HG03432 (cell line): ENCODE data around the gene EMC1.
A peak's percentile ranks its signal among the peaks of the same experiment; 100 is the strongest.
"Not testable (repeated sequence)": the region's sequence is repeated elsewhere in the genome, so short reads cannot be mapped to it uniquely, and the experiment has no call there.

ENCODE experiments used
- ATAC-seq: cut with Tn5 transposase; IDR thresholded peaks from one replicate; pipeline ENCODE4 v1.9.1; 2021; ENCODE audit warnings: mild to moderate bottlenecking, moderate library complexity; ENCODE audit not compliant: unreplicated experiment

EMC1 gene

DNA sequence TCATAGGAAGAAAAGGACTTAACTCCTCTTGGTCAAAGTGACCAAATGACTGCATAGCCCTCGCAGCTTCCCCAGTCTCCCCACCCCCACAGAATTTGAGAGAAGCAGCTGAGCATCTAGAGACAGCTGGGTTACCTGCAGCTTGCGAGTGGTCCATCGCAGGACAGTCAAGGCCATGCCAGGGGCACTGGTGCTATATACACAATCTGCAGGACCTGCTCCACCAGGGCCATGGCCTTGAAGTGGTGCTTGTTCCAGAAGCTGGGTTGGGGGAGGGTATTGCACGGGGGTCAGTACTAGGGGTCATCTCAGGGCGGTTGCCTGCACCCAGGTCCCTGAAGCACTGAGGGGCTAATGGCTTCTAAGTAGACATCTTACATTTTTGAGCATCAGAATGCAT, 10.7 kb upstream of the EMC1 start:
- no peak for ATAC-seq

DNA sequence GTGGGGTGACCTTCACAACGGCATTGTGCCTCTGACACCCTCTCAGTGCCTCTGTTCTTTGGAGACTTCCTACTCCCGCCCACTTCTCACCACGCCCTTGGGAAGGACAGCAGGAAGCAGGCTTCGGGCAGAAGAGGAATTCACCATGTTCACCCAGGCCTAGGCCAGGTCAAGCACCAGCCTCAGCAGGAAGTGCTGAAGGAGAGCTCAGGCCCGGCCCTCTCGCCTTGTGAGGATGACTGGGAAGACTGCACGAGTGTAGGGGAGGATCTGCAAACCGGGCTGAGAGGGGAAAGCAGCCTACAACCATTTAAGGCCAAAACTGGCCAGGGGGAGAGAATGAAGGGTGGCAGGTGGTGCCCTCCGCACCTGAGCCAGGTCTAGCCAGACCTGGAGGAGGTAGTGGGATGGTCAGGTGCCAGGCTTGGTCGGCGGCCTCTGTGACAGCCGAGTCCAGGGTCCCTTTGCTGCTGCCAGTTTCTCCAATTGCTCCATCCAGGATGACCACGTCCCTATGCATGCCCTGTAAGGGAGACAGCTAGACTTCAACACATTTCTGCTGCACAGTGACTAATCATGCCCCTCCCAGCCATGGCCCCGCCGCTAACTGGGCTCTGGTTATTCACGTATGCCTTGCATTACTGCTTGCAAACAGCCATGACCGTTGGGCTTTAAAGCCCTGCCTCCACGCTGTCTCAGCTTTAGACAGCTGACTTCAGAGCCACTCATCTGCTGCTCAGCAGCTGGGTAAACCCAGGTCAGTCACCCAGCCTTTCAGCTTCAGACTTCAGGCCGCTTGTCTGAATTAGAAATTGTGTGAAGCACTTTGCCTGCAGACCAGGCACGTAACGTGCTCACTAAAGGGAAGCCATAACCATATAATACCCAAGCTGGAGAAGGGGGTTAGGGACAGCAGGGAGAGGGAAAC, 9.2 kb upstream of the EMC1 start:
- no peak for ATAC-seq

DNA sequence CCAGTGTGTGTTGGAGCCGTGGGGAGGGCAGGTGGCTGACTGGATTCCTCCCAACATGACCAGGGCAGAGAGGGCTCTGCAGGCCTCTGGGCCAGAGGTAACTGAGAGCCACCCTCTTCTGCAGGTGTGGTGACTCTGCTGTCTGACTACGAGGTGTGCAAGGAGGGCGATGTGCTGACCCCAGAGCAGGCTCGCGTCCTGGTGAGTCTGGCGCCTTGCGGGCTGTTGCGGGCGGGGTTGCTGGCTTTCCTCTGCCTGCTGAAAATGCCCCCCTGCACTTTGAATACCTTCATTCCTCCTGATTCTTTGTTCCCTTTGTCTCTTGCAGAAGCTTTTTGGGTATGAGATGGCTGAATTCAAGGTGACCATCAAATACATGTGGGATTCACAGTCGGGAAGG, 7.0 kb upstream of the EMC1 start:
- no peak for ATAC-seq

DNA sequence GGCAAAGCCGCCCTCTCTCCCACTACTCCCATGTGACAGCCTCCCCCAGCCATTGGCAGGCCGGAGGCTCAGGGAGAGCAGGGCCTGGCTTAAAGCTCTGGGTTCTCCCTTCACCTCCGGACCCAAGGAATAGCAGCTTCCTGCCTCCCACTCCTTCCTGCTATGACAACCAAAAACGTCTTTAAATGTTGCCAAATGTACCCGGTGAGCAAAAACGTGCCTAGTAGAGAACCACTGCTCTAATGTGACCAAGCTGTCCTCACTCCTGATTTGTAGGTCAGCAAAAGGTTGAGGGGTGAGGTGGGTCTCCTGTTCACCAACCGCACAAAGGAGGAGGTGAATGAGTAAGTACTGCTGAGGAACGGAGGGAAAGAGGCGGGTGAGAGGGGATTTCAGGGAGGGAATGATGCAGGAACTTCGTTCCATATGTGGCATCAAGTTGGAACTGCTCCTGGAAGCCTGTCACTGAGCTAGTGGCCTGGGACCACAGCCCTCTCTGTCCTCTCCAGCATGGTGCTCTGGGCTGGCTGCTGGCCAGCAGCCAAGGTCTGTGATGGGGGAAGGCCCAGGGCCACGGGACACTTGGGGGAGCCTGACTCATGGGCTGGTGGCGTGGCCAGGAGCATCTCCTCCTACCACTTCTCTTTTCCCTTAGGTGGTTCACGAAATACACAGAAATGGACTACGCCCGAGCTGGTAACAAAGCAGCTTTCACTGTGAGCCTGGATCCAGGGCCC, 6.0 kb upstream of the EMC1 start:
- ATAC-seq, result no peak

DNA sequence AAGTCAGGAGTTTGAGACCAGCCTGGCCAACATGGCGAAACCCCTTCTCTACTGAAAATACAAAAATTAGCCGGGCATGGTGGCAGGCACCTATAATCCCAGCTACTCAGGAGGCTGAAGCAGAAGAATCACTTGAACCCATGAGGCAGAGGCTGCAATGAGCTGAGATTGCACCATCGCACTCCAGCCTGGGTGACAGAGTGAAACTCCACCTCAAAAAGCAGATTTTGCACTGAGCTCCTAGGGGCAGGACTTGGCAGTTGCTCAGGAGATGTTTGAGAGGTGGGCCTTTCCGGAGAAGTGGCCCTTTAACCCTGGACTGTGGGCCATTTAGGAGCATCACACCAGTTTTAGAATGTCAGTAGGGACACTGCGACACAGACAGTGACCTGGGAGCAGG, 5.0 kb upstream of the EMC1 start:
- not testable (repeated sequence) for ATAC-seq

DNA sequence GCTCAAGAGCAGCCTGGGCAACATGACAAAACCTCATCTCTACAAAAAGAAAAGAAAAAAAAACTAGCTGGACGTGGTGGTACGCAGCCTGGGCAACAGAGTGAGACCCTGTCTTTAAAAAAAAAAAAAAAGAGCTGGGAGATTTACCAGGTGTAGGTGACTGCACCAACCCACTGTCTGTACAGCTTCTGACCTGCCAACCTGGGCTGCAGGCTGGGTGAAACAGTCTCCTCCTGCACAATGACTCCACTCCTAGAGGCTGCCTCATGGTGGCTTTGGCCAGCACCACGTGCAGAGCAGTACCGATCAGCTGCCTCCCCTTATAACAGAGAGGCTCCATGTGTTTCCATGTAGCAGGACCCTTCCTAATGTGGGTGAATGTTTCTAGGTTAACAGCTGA, 4.0 kb upstream of the EMC1 start:
- ATAC-seq, result no peak

DNA sequence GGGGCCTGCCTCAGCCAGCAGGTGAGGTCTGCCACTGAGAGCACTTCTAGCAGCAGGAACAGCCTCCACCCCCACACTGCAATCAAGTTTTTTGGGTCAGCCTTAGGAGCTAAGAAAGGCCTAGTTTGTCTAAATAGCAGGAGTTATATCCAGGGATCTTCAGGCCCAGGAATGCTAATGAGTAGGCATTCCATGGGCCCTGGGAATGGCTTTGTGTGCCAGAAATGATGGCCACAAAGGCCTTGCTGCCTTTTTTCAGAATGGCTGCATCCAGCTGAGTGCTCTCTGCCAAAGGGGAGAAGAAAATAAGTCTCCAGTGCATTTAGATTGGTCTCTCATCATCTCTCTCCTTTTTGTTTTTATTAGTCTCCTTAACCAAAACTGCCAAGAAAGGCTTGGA, 3.1 kb upstream of the EMC1 start:
- no peak for ATAC-seq

DNA sequence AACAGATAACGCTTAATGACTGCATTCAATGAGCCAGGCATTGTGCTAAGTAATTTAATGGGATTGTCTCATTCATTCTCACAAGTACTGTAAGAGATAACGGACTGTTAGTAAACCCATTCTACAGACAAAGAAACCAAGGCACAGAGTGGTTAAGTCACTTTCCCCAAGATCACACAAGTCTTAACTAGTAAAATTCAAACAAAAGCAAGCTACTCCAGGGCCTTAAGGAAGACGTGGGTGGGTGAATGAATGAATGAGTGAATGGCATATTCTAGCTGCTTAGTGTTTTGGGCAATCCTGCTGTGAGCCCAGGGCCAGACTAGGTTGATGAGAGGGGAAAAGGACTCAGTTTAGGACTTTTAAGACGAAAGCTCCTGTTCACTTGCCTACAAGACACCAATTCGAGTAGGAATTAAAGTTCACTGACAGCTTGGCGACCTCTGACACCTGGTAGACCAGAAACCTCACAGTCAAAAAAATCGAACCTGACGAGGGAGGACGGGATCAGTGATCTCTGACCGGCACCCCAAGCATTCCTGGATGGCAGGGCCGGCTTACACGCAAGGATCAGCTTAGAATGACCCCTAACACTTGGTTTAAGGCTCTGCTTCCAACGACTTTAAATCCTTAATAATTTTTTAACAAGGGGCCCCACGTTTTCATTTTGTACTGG, 557 bp downstream of the EMC1 start:
- ATAC-seq, result no peak

DNA sequence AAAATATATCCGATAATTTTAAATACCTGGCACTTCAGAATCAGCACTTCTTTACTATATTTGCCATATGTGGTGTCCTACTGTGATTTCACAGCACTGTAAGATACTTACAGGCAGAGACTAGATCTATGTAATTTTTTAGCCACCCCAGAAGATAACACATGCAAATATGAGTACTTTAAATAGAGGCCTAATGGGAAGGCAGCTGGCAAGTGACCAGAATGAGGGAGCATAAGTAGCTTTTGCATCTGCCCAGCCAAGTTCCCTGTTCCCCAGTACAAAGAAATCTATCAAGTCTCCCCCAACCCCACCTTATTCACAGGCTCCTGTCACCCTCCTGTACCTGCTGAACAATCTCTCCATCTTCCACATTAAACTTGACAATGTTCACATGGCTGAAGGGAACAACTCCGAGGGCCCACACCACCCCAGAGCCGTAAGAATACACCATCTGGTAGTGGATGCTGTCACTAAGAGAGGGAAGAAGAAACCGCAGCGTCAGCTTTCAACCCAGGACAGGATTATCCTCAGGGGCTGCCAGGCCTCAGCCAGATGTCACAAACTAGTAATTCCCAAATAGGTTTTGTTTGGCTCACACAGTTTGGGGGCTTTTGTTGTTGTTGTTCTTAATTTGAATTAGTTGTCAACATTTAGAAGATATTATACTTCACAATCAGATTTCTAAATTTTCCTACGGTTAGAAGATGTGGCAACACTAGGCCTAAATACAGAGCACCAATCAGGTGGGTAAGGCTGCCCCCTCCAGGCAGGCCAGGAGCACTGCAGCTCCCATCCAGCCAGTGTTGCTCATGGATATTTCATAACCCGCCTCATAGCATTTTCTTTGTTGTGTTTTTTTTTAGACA, 10.4 kb downstream of the EMC1 start:
- peak; percentile 56 for ATAC-seq

DNA sequence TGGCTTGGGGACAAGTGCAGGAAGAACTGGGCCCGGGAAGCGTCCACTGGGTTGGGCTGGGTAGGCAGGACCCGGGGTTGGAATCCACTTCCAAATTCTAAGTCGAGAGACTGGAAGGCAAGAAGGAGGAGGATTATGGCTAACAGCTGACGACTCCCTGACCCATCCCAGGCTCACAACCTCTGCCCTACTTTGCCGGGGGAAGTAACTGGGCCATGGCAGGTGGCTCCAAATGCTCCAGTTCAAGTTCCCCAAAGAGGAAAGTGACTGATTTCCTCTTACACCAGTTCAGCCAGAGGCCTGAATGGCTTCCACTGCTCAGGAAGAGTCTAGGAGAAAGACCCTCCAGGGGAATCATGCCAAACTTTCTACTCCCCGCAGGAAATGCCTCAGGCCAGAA, 11.4 kb downstream of the EMC1 start:
- no peak for ATAC-seq

DNA sequence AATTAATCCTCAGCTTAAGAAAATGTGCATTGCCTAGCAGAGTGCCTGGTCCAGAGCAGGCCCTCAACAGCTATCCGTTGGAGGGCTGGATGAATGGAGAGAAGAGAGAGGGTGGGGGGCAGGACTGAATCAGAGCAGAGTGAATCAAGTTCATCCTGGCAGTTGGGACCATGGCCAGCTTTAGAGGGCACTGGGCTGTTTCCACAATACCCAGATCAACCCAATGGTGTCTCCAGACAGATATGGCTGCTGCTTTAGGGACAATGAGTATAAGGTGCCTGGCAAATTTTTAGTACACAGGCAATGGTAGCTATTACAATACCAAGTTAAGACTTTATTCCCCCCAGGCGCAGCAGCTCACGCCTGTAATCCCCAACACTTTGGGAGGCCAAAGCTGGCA, 17.1 kb downstream of the EMC1 start:
- ATAC-seq, result no peak

DNA sequence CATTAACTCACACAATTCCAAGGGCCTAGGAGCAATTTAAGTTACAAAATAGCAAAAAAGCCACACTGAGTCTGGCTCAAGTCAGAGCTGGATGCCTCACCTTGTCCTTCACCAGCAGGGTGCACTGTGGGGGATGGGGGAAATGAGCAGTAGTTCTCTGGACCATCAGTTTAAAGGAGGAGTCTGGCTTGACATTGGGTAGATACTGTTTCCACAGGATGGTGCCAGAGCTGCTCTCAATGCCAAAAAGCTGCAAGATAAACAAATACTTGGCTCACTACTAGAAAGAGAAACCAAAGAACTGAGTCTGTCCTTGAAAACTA, 18.8 kb downstream of the EMC1 start:
- ATAC-seq, result no peak

DNA sequence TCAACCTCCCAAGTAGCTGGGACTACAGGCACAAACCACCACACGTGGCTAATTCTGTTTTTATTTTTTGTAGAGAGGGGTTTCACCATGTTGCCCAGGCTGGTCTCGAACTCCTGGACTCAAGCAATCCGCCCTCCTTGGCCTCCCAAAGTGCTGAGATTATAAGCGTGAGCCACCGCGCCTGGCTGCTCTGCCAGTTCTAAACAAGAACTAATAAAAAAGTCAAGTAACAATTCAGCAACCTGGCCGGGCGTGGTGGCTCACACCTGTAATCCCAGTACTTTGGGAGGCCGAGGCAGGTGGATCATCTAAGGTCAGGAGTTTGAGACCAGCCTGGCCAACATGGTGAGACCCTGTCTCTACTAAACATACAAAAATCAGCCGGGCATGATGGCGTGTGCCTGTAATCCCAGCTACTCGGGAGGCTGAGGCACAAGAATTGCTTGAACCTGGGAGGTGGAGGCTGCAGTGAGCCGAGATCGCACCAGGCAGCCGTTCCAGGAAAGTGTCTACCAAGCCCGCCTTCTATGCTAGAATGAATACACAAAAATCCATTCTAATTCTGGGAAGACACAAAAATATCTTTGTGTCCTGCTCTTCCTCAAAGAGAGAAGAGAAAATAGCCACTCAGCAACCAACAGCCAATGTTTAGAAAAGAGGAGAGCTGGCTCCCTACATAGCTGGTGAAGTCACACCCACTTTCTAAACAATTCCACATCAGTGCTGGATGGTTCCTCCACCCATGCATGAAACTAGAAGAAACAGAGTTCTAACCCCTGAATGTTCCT, 19.4 kb downstream of the EMC1 start:
- not testable (repeated sequence) for ATAC-seq

DNA sequence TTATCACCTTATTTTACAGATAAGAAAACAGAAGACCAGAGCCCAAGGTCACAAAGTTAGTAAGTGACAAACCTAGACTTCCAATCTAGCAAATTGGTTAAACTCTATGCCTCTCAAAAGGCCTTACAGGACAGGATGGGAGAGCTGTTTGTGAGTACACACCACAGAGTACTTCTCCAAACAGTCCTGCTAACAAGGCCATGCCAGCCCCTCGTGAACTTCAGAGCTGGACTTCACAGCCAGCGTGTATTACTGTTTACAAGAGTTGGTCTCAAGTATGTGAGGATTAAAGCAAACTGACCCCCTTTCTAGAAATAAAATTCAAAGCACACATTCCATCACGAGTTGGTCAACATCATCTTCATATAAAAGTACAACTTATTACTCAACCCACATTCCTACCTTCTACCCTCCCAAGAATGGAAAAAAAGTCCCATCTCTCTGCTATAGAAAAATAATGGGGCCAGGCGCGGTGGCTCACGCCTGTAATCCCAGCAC, 21.4 kb downstream of the EMC1 start:
- ATAC-seq, result no peak

DNA sequence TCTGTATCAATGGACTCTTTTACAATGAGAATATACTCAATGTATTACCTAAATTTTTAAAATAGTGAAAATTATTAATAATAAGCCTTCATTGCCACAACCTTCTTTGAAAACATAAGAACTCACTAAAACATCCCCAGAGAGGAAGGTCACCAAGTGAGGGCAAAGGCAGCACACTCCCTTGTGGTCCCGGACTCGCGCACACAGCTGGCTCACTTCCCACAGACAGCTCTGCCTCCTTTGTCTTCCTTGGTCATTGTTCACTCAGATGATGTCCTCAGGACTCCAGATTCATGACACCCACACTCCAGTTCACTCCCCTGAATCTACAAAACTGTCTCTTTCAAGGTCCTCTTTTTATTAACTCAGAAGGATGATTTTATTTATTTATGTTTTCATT, 22.1 kb downstream of the EMC1 start:
- ATAC-seq, result no peak

DNA sequence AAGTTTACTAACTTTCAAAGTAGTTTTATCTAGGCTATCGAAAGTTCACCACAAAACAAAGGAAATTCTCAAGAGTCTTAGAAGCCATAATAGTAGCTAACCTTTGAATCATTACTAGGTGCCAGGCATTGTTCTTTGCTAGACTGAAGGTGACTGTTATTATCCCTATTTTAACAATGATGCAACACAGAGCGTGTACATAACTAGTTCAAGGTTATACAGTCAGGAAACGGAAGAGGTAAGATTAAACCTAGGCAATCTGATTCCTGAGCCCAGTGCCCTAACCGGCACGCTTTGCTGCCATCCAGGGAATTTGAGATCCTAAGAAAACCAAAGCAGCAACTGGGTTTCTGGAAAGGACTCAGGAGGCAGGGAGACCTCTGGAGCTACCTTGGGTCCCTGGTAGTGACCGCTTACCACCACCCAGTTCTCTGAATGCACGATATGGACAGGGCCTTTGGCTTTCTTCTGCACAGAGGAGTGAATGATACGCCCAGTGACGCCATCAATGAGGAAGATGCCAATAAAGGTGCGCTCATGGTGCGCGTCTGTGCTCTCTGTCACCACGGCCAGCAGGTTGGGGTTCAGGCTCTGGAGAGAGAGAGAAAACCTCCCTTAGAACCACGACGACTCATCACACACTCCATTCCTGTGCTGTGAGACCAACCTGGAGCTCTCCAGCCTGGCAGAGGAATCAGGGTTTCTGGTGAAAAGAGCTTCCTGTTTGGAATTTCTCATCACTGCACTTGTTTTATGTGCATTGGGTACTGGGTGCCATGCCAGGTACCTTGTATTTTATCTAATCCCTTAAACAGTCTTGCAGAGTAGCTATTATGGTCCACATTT, 28.1 kb downstream of the EMC1 start:
- ATAC-seq, result no peak

DNA sequence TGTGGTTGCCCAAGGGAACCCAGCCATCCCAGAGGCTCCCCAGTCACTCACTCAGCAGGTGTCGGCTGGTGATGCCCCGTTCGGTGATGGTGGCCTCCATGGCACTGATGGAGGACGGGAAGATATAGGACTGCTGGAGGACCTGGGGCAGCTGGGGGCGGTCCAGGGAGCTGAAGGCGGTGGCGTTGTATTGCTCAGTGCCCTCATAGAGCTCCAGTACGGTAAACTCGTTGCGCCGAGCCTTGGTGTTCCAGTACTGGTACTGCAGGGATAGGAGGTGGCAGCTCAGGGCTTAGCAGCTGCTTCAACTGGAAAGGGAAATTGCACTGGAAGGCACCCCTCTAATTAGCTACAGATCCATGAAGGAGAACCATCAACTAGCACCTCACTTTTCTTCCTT, 28.8 kb downstream of the EMC1 start:
- ATAC-seq, result no peak

DNA sequence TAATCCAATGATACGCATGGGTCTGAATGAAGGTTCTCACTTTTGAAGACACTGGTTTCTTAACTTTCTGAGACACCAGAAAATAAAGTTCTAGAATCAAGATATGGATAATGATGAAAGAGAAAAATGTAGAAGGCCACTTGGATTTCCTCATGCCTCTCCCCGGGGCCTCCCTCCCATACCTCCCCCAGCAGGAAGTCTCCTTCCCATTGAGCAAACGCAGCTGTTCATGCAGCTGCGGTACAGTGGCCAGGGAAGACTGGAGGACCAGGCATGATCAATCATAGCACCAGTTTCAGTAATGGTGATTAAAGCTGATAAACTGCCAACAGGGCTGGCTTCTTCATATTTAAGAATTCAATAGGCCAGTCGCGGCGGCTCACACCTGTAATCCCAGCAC, 30.3 kb downstream of the EMC1 start:
- no peak for ATAC-seq
